HEK293T (cell line): ENCODE data around the gene RAPGEF1.

Source experiments
- CTCF ChIA-PET: fragments of 350-600 bp; formaldehyde crosslinking; extraction: SDS; loops from one replicate; lab custom pipeline; 2021; ENCODE audit warnings: antibody characterized with exemption, inconsistent platforms; lab: Yijun Ruan, JAX
- POLR2A ChIA-PET: fragments of 350-600 bp; formaldehyde crosslinking; extraction: SDS; loops from one replicate; lab custom pipeline; 2020; ENCODE audit warnings: antibody characterized with exemption, inconsistent platforms; lab: Yijun Ruan, JAX
- DNase-seq: peaks from one replicate; pipeline ENCODE4 v3.0.0; 2012; ENCODE audit warnings: mixed read lengths; ENCODE audit errors: extremely low spot score
- ARNT ChIP-seq: fragments of 450-650 bp; IDR thresholded peaks from 2 replicates; pipeline ENCODE4 v1.6.1; 2017; ENCODE audit warnings: mild to moderate bottlenecking
- BHLHE40 ChIP-seq: fragments of 450-650 bp; IDR thresholded peaks from 2 replicates; pipeline ENCODE4 v1.6.1; 2016; ENCODE audit warnings: mild to moderate bottlenecking, moderate library complexity, borderline replicate concordance
- CTBP1 ChIP-seq: fragments of 450-650 bp; IDR thresholded peaks from 2 replicates; pipeline ENCODE4 v1.6.1; 2016; ENCODE audit warnings: borderline replicate concordance
- ELF4 ChIP-seq: fragments of 450-650 bp; IDR thresholded peaks from 2 replicates; pipeline ENCODE4 v1.6.1; 2017; ENCODE audit warnings: antibody characterized with exemption
- FOXA1 ChIP-seq: fragments of 450-650 bp; IDR thresholded peaks from 2 replicates; pipeline ENCODE4 v1.6.1; 2016; ENCODE audit warnings: mild to moderate bottlenecking
- FOXK2 ChIP-seq: fragments of 450-650 bp; IDR thresholded peaks from 2 replicates; pipeline ENCODE4 v1.6.1; 2016; ENCODE audit warnings: mild to moderate bottlenecking
- FOXM1 ChIP-seq: fragments of 450-650 bp; IDR thresholded peaks from 2 replicates; pipeline ENCODE4 v1.6.1; 2017; ENCODE audit warnings: mild to moderate bottlenecking, borderline replicate concordance
- HDGF ChIP-seq: fragments of 450-650 bp; IDR thresholded peaks from 2 replicates; pipeline ENCODE4 v1.6.1; 2017; ENCODE audit warnings: antibody characterized with exemption, borderline replicate concordance
- L3MBTL2 ChIP-seq: fragments of 450-650 bp; conservative IDR thresholded peaks from 2 replicates; pipeline ENCODE4 v1.6.1; 2016; ENCODE audit warnings: mild to moderate bottlenecking
- LEF1 ChIP-seq: fragments of 450-650 bp; IDR thresholded peaks from 2 replicates; pipeline ENCODE4 v1.6.1; 2017; ENCODE audit warnings: mild to moderate bottlenecking, borderline replicate concordance
- NFRKB ChIP-seq: fragments of 450-650 bp; IDR thresholded peaks from 2 replicates; pipeline ENCODE4 v1.6.1; 2016; ENCODE audit warnings: mild to moderate bottlenecking, moderate library complexity
- PKNOX1 ChIP-seq: fragments of 450-650 bp; IDR thresholded peaks from 2 replicates; pipeline ENCODE4 v1.6.1; 2016
- SP1 ChIP-seq: fragments of 450-650 bp; IDR thresholded peaks from 2 replicates; pipeline ENCODE4 v1.6.1; 2017
- SUZ12 ChIP-seq: fragments of 450-650 bp; IDR thresholded peaks from 2 replicates; pipeline ENCODE4 v1.6.1; 2016; ENCODE audit warnings: mild to moderate bottlenecking
- TARDBP ChIP-seq: fragments of 450-650 bp; IDR thresholded peaks from 2 replicates; pipeline ENCODE4 v1.6.1; 2016
- ZNF384 ChIP-seq: fragments of 450-650 bp; IDR thresholded peaks from 2 replicates; pipeline ENCODE4 v1.6.1; 2016

The RAPGEF1 gene

GRCh38 chr9:131583836-131584555 lies 155.9 kb downstream of the RAPGEF1 start:
- DNase-seq, result no peak
- ChIA-PET CTCF (no interaction called here), POLR2A (no interaction called here)
- TF ChIP-seq ARNT (no peak), ELF4 (no peak), BHLHE40 (no peak), LEF1 (no peak), FOXA1 (no peak), SUZ12 (no peak), FOXM1 (no peak), PKNOX1 (no peak)

- POLR2A ChIA-PET, result no interaction called here
- no peak for DNase-seq
- TF ChIP-seq FOXA1, result no peak
- TF ChIP-seq L3MBTL2, result no peak
- TF ChIP-seq SUZ12, result no peak
- no peak for TF ChIP-seq ELF4
- TF ChIP-seq PKNOX1, result no peak
- TF ChIP-seq FOXK2, result no peak
- no peak for TF ChIP-seq LEF1
- TF ChIP-seq ARNT, result no peak
- no peak for TF ChIP-seq CTBP1
- TF ChIP-seq BHLHE40, result no peak
- no peak for TF ChIP-seq SP1
- no peak for TF ChIP-seq HDGF
- CTCF ChIA-PET, result no interaction called here
These were observed 156.6 kb downstream of the RAPGEF1 start for GRCh38 chr9:131583337-131583645.

- no peak for TF ChIP-seq FOXM1
- TF ChIP-seq PKNOX1, result no peak
- no peak for TF ChIP-seq CTBP1
- TF ChIP-seq ZNF384, result no peak
- TF ChIP-seq HDGF, result no peak
- no peak for TF ChIP-seq NFRKB
- no peak for TF ChIP-seq FOXK2
- no peak for TF ChIP-seq SP1
- no peak for TF ChIP-seq ARNT
- TF ChIP-seq BHLHE40, result no peak
- no peak for TF ChIP-seq FOXA1
- TF ChIP-seq L3MBTL2, result no peak
- TF ChIP-seq TARDBP, result no peak
- TF ChIP-seq LEF1, result no peak
- TF ChIP-seq SUZ12, result no peak
- DNase-seq, result no peak
- POLR2A ChIA-PET, result no interaction called here
- CTCF ChIA-PET, result no interaction called here
These were observed 157.2 kb downstream of the RAPGEF1 start for GRCh38 chr9:131582466-131583336.

GRCh38 chr9:131582056-131582455 lies 157.8 kb downstream of the RAPGEF1 start:
- POLR2A ChIA-PET, result no interaction called here
- TF ChIP-seq HDGF (no peak), CTBP1 (no peak), ZNF384 (no peak), ARNT (no peak), PKNOX1 (no peak), NFRKB (no peak), FOXA1 (no peak), LEF1 (no peak), TARDBP (no peak), FOXM1 (no peak), SP1 (no peak)
- DNase-seq, result no peak
- CTCF ChIA-PET, result no interaction called here

- DNase-seq, result no peak
- POLR2A ChIA-PET, result no interaction called here
- CTCF ChIA-PET, result no interaction called here
- TF ChIP-seq FOXA1 (no peak), SUZ12 (no peak), FOXK2 (no peak), L3MBTL2 (no peak), CTBP1 (no peak), ARNT (no peak), ZNF384 (no peak), BHLHE40 (no peak), LEF1 (no peak), NFRKB (no peak), FOXM1 (no peak), PKNOX1 (no peak), ELF4 (no peak), HDGF (no peak), SP1 (no peak), TARDBP (no peak)
These were observed 159.5 kb downstream of the RAPGEF1 start for GRCh38 chr9:131580358-131580757.
